A549 (cell line): ENCODE data around the gene SERPING1.

ENCODE experiments used
- EP300 ChIP-seq, 2 experiments: fragments of >200 bp; sonication (Bioruptor Twin); formaldehyde crosslinking; IDR thresholded peaks; 2 replicates in 1 of 2; 3 replicates in 1 of 2; pipeline ENCODE4 v1.6.1; 2016 to 2017
- POLR2A ChIP-seq: IDR thresholded peaks from 2 replicates; pipeline ENCODE4 v1.6.1; 2012; ENCODE audit warnings: mild to moderate bottlenecking, low read length
- TF ChIP-seq, protein P1 (sequence below): fragments of >200 bp; sonication (Bioruptor Twin); formaldehyde crosslinking; IDR thresholded peaks from 3 replicates; pipeline ENCODE4 v1.5.1; 2016

DNA sequence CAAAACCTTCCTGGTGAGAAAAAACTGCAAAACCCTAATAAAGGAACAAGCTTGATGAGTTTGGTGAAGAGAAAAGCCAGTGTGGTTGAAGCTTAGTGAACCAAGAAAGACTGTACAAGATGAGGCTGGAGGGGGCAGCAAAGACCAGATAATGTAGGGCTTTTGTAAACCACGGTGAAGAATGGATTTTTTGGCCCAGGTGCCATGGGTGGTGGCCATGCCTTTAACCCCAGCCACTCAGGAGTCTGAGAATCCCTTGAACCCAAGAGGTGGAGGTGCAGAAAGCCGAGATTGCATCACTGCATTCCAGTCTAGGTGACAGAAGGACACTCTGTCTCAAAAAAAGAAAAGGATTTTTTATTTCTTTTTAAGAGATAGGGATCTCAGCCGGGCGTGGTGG is 65.4 kb downstream of the SERPING1 start:
- TF ChIP-seq POLR2A (no peak), EP300 (IDR thresholded peaks at IDR 0.05) (no peak)
- TF ChIP-seq, protein P1, sequence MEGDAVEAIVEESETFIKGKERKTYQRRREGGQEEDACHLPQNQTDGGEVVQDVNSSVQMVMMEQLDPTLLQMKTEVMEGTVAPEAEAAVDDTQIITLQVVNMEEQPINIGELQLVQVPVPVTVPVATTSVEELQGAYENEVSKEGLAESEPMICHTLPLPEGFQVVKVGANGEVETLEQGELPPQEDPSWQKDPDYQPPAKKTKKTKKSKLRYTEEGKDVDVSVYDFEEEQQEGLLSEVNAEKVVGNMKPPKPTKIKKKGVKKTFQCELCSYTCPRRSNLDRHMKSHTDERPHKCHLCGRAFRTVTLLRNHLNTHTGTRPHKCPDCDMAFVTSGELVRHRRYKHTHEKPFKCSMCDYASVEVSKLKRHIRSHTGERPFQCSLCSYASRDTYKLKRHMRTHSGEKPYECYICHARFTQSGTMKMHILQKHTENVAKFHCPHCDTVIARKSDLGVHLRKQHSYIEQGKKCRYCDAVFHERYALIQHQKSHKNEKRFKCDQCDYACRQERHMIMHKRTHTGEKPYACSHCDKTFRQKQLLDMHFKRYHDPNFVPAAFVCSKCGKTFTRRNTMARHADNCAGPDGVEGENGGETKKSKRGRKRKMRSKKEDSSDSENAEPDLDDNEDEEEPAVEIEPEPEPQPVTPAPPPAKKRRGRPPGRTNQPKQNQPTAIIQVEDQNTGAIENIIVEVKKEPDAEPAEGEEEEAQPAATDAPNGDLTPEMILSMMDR: no peak
